IPS DF 6.9 (cell line): ENCODE results near the gene MEF2D.
A peak's percentile ranks its signal among the peaks of the same experiment; 100 is the strongest.

ENCODE experiments used
- DNase-seq: peaks from one replicate; pipeline ENCODE4 v3.0.0-alpha.2; 2013; ENCODE audit warnings: low read depth, low spot score
- H3K27ac ChIP-seq: one replicate; pipeline ENCODE4 v1.5.1; 2013; ENCODE audit warnings: low read length, control low read depth
- H3K27me3 ChIP-seq: 2 replicates; pipeline ENCODE4 v1.6.1; 2013; ENCODE audit warnings: mild to moderate bottlenecking, low read length; ENCODE audit not compliant: control insufficient read depth, insufficient read depth
- H3K36me3 ChIP-seq: 2 replicates; pipeline ENCODE4 v1.6.1; 2013; ENCODE audit warnings: low read length; ENCODE audit not compliant: control insufficient read depth, insufficient read depth
- H3K4me1 ChIP-seq: 2 replicates; pipeline ENCODE4 v1.6.1; 2013; ENCODE audit warnings: low read length; ENCODE audit not compliant: control insufficient read depth, insufficient read depth
- H3K4me3 ChIP-seq: 2 replicates; pipeline ENCODE4 v1.5.1; 2013; ENCODE audit warnings: mild to moderate bottlenecking, low read length
- H3K9me3 ChIP-seq: 2 replicates; pipeline ENCODE4 v1.6.1; 2013; ENCODE audit warnings: low read length, inconsistent platforms; ENCODE audit not compliant: control insufficient read depth, insufficient read depth
- WGBS: extraction: QIAGEN DNeasy Blood & Tissue Kit; methylation state at CpG from one replicate; pipeline ENCODE4 v1.1.7; 2013; ENCODE audit warnings: mixed read lengths, missing lambda C conversion rate; ENCODE audit not compliant: insufficient read length, insufficient coverage; 5-methylcytosine and 5-hydroxymethylcytosine counted together

MEF2D gene

GRCh38 chr1:156425943-156426342 lies 74.6 kb downstream of the MEF2D start:
- WGBS: no CpG with 5 or more reads among the region's 7 CpGs
- no peaks in the 10 kb centered on the region for H3K36me3 ChIP-seq
- H3K27ac ChIP-seq: no peak overlapping the region
- no peak overlapping the region for H3K4me3 ChIP-seq
- H3K4me1 ChIP-seq: peaks cover 15% of the 10 kb centered on the region; the same call in 1 of the 2 replicates
- peaks cover 70% of the 10 kb centered on the region for H3K27me3 ChIP-seq
- DNase-seq: no peak
- no peaks in the 10 kb centered on the region for H3K9me3 ChIP-seq

- H3K27ac ChIP-seq: no peak overlapping the region
- H3K9me3 ChIP-seq: no peaks in the 10 kb centered on the region
- H3K27me3 ChIP-seq: peaks cover 75% of the 10 kb centered on the region
- no CpG with 5 or more reads among the region's 10 CpGs for WGBS
- no peaks in the 10 kb centered on the region for H3K36me3 ChIP-seq
- H3K4me3 ChIP-seq: no peak overlapping the region
- peaks cover 15% of the 10 kb centered on the region; the same call in 1 of the 2 replicates for H3K4me1 ChIP-seq
- DNase-seq: no peak
Observed at GRCh38 chr1:156424806-156425432, 75.7 kb downstream of the MEF2D start.

DNA sequence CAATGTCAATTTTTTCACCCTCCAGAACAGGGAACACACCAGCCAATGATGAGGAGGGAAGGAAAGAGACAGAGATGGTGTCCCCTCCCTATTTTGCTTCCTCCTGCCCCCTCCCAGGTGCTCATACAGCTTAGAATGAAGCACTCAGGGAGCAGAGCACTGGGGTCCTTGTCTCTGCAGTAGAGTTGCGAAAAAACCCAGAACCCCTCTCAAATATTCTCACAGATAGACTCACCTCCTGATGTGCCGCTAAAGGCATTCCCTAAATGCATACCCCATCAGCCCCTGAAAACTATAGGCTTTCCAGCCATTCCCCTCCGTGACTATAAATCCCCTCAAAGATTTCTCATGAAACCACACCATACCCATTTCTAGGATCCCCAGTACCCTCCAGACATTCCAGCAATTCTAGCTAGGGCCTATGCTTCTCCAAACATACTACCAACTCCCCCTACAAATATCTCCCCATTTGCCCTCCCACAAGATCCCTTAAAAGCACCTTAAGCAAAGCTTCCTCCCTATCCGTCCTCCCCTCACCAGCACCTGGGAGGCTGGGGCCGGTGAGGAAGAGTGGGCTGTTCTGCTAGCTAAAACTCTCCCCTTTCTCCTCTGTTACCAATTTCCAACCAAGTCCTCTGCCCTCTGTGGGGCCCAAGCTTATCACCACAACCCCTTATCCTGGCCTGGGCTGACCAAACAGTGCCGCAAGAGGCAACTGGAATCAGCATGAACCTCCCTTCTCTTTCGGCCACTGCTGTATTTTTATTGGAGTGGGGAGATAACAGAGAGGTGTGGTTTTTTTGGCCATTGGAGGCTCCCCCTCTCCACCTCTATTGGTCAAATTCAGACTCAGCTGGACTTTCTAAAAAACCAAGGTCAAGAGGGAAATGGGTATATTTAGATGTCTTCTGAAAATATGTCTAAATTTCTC lies 76.9 kb downstream of the MEF2D start:
- no peaks in the 10 kb centered on the region for H3K9me3 ChIP-seq
- H3K27ac ChIP-seq: no peak overlapping the region
- H3K4me3 ChIP-seq: no peak overlapping the region
- no peak for DNase-seq
- no peaks in the 10 kb centered on the region for H3K36me3 ChIP-seq
- H3K27me3 ChIP-seq: peaks cover 64% of the 10 kb centered on the region
- H3K4me1 ChIP-seq: peaks cover 8% of the 10 kb centered on the region; the same call in 1 of the 2 replicates
- WGBS: no CpG with 5 or more reads among the region's 7 CpGs

GRCh38 chr1:156422602-156423091 lies 77.9 kb downstream of the MEF2D start:
- peaks cover 54% of the 10 kb centered on the region for H3K27me3 ChIP-seq
- no peak overlapping the region for H3K27ac ChIP-seq
- no peaks in the 10 kb centered on the region for H3K9me3 ChIP-seq
- no peaks in the 10 kb centered on the region for H3K36me3 ChIP-seq
- peaks cover 8% of the 10 kb centered on the region; the same call in 1 of the 2 replicates for H3K4me1 ChIP-seq
- no peak overlapping the region for H3K4me3 ChIP-seq
- DNase-seq: no peak
- WGBS: no CpG with 5 or more reads among the region's 15 CpGs

GRCh38 chr1:156421939-156422601 lies 78.5 kb downstream of the MEF2D start:
- no CpG with 5 or more reads among the region's 12 CpGs for WGBS
- Histone ChIP-seq H3K9me3 (no peaks in the 10 kb centered on the region), H3K27me3 (peaks cover 54% of the 10 kb centered on the region), H3K27ac (no peak overlapping the region), H3K4me3 (peak overlapping the region; percentile 27; the same call in 1 of the 2 replicates), H3K4me1 (peaks cover 8% of the 10 kb centered on the region; the same call in 1 of the 2 replicates), H3K36me3 (no peaks in the 10 kb centered on the region)
- no peak for DNase-seq

DNA sequence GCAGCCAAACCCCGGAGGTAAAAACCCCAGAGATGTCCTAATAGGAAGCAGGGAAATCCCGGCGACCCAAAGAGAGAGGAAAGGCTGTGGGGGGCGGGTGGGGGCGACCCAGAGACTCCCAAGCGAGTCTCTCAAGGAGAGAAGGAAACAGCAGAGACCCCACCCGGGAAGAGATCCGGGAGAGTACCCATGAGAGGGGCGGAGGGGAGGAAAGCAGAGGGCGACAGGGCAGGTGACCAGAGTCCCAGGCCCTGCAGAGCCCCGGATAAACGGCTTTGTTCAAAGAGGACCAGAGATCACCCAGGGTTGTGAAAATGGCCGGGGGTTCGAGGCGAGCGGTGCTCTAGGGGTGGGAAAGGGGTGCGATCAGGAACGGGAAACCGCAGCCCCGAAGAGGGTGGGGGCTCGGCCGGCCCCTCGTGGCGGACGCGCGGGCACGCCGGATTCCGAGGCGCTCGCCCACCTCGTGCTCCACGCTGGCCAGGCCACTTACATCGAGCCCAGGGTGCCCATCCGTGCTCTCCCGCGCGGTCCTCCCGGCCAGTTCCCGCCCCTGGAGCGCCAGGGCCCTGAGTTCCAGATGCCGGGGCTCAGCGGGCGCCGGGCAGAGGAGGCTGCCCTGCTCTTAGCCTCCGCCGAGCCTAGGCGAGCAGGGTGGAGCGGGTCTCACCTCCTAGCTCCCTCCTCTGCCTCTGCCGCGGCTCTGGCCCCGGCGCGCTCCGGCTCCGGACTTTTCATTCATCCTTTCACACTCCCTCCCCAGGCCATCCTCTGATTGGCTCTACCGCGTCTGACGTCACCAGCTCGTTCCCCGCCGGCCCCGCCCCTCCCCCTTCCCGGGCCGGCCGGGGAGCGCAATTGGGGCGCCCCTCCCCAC lies 79.3 kb downstream of the MEF2D start:
- no CpG with 5 or more reads among the region's 69 CpGs for WGBS
- H3K27ac ChIP-seq: no peak overlapping the region
- H3K9me3 ChIP-seq: no peaks in the 10 kb centered on the region
- no peaks in the 10 kb centered on the region for H3K36me3 ChIP-seq
- peaks cover 8% of the 10 kb centered on the region; the same call in 1 of the 2 replicates for H3K4me1 ChIP-seq
- no peak for DNase-seq
- peaks cover 50% of the 10 kb centered on the region for H3K27me3 ChIP-seq
- H3K4me3 ChIP-seq: peak overlapping the region; percentile 42; the same call in 1 of the 2 replicates

DNA sequence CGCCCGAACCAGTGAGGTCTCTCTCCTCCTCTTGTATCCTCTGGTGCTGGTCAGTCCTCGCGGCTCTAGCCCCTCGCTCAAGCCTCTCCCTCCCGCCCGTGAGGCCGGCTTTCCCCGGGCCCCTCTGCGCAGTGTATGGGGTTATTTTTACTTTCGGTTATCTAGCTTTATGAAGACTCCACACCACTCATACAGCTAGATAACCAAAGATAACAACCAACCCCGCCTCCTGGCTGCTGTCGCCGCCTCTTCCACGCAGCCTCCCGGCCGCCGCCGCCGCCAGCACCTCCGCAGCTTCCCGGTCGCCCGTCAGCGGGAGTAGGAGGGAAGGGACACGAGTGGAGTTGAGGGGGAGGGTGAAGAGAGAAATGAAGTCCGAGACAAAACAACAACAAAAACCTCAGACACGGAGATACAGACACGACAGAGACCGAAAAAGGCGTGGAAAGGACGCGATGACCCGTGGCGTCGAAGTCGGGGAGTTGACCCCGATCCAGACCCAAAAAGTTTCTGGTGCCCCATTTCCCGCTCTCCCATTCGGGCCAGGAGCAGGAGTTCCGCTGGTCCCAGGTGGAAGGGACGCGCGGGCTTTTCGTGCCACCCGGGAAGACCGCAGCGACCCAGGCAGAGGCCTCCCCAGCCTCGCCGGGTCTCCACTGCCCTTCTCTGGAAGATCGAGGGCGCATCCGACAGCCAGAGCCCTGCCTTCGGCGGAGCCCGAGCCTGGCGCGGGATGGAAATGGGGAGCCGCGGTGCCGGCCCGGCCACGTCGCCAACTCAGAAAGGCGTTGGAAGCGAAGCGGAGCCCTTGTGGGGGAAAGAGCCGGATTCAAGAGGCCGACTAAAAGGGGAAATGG lies 80.1 kb downstream of the MEF2D start:
- Histone ChIP-seq H3K27ac (no peak overlapping the region), H3K4me3 (peak overlapping the region; percentile 7; the same call in 1 of the 2 replicates), H3K36me3 (no peaks in the 10 kb centered on the region), H3K27me3 (peaks cover 46% of the 10 kb centered on the region), H3K9me3 (no peaks in the 10 kb centered on the region), H3K4me1 (peaks cover 8% of the 10 kb centered on the region; the same call in 1 of the 2 replicates)
- WGBS: no CpG with 5 or more reads among the region's 69 CpGs
- DNase-seq: no peak

DNA sequence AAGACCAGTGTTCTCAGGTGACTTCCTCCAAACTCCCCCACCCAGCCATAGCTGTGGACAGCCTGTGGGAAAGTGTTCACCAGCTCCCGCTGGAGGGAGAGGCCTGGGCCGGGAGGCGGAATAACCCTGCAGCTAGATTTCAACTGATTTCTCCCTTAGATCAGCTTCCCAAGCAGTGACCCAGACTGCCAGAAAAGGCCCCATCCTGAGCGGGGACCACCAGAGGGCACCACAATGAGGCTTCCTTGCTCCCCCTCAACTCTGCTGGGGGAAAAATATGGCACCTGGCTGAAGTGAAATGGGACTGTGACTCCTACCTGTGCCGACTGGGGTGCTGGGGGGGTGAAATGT lies 80.7 kb downstream of the MEF2D start:
- Histone ChIP-seq H3K4me3 (peak overlapping the region; percentile 4; the same call in 1 of the 2 replicates), H3K36me3 (no peaks in the 10 kb centered on the region), H3K27me3 (peaks cover 42% of the 10 kb centered on the region), H3K27ac (no peak overlapping the region), H3K4me1 (peaks cover 8% of the 10 kb centered on the region; the same call in 1 of the 2 replicates), H3K9me3 (no peaks in the 10 kb centered on the region)
- no CpG with 5 or more reads among the region's 5 CpGs for WGBS
- DNase-seq: no peak
